ENCODE data around the gene NUP153.

DNA sequence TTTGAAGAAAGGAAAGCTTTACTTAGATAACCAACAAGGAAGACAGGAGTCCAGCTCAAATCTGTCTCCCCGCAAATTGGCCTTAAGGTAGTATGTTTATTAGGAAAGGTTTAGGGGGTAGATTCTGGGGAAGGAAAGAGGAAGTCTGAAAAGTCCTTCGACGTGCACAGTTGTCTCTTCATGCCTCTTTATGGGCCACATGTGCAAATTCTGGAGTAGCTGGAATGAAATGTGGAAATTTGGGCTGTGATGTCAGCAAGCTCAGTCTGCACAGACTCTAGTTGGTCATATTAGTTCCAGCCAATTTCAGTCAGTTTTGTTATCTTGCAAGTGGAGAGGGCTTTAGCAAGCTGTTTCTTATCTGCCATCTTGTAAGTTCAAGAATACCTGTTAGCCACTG, 50.1 kb downstream of the NUP153 start:
- TF ChIP-seq, protein P1, sequence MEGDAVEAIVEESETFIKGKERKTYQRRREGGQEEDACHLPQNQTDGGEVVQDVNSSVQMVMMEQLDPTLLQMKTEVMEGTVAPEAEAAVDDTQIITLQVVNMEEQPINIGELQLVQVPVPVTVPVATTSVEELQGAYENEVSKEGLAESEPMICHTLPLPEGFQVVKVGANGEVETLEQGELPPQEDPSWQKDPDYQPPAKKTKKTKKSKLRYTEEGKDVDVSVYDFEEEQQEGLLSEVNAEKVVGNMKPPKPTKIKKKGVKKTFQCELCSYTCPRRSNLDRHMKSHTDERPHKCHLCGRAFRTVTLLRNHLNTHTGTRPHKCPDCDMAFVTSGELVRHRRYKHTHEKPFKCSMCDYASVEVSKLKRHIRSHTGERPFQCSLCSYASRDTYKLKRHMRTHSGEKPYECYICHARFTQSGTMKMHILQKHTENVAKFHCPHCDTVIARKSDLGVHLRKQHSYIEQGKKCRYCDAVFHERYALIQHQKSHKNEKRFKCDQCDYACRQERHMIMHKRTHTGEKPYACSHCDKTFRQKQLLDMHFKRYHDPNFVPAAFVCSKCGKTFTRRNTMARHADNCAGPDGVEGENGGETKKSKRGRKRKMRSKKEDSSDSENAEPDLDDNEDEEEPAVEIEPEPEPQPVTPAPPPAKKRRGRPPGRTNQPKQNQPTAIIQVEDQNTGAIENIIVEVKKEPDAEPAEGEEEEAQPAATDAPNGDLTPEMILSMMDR (IDR thresholded peaks at IDR 0.05; ENCODE audit: low read depth, low read length, poor library complexity, severe bottlenecking) = no peak
- TF ChIP-seq EZH2phosphoT487 (IDR thresholded peaks at IDR 0.05; ENCODE audit: borderline replicate concordance, low read length) = no peak

Data from DOHH2 (cell line).